KMS-11 (cell line): Measurements from ENCODE around the gene ATG10.

Experiments used
- H2AFZ ChIP-seq: fragments of 200-600 bp; sonication (generic); 2 replicates; pipeline ENCODE4 v1.6.1; 2016; ENCODE audit warnings: antibody characterized with exemption, mixed run types, low read depth
- H3K27ac ChIP-seq: fragments of 200-600 bp; sonication (generic); 2 replicates; pipeline ENCODE4 v1.6.1; 2016; ENCODE audit warnings: mild to moderate bottlenecking, mixed run types
- H3K27me3 ChIP-seq: fragments of 200-600 bp; sonication (generic); 2 replicates; pipeline ENCODE4 v1.6.1; 2017; ENCODE audit warnings: mild to moderate bottlenecking, low read depth, mixed run types, moderate library complexity; ENCODE audit not compliant: insufficient read depth
- H3K36me3 ChIP-seq: fragments of 200-600 bp; sonication (generic); 2 replicates; pipeline ENCODE4 v1.6.1; 2017; ENCODE audit warnings: mild to moderate bottlenecking, mixed run types; ENCODE audit not compliant: insufficient read depth
- H3K4me1 ChIP-seq: fragments of 200-600 bp; sonication (generic); 2 replicates; pipeline ENCODE4 v1.6.1; 2016; ENCODE audit warnings: mild to moderate bottlenecking, low read depth, mixed run types; ENCODE audit not compliant: poor library complexity, severe bottlenecking
- H3K4me2 ChIP-seq: fragments of 200-600 bp; sonication (generic); 2 replicates; pipeline ENCODE4 v1.7.0; 2016; ENCODE audit warnings: mild to moderate bottlenecking, mixed run types
- H3K4me3 ChIP-seq: fragments of 200-600 bp; sonication (generic); IDR thresholded peaks from 2 replicates; pipeline ENCODE4 v1.6.1; 2017; ENCODE audit warnings: low read depth, low read length, mixed read lengths; ENCODE audit not compliant: insufficient read depth
- H3K79me2 ChIP-seq: fragments of 200-600 bp; sonication (generic); 2 replicates; pipeline ENCODE4 v1.6.1; 2016; ENCODE audit warnings: low read depth, mixed run types; ENCODE audit not compliant: insufficient read depth
- H3K9ac ChIP-seq: fragments of 200-600 bp; sonication (generic); 2 replicates; pipeline ENCODE4 v1.6.1; 2016; ENCODE audit warnings: mild to moderate bottlenecking, mixed run types
- H4K20me1 ChIP-seq: fragments of 200-600 bp; sonication (generic); 2 replicates; pipeline ENCODE4 v1.6.1; 2016; ENCODE audit warnings: mild to moderate bottlenecking, mixed run types; ENCODE audit not compliant: insufficient read depth
- TF ChIP-seq, protein P1 (sequence below): fragments of 200-600 bp; sonication (generic); conservative IDR thresholded peaks from 2 replicates; pipeline ENCODE4 v1.6.1; 2017; ENCODE audit warnings: low read depth, mild to moderate bottlenecking, antibody characterized with exemption, low read length, moderate library complexity, mixed read lengths

ATG10 gene

DNA sequence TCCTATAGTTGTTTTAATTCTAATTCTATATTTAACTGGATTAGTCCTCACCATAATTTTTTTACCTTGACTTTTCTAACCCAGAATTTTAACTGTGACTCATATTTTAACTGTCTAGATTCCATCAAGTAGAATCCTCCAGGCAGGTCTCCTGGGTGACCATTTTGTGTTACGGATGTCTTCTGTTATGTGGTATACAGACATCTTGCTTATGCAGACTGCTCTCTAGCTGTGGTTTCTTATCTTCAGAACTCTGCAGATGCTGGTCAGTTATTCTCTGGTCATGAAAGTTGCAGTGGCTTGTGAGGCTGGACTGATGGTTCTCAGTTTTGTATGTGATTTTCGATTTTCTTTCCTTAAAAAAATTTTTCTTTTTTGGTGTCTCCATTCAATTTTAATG is 139.4 kb downstream of the ATG10 start:
- H3K4me2 ChIP-seq: peak overlapping the region; percentile 50
- H3K79me2 ChIP-seq: no peaks in the 10 kb centered on the region
- H3K4me3 ChIP-seq: no peak overlapping the region
- H3K9ac ChIP-seq: no peak overlapping the region
- H3K27ac ChIP-seq: peak overlapping the region; percentile 36; the same call in 1 of the 2 replicates
- no peaks in the 10 kb centered on the region for H4K20me1 ChIP-seq
- TF ChIP-seq, protein P1, sequence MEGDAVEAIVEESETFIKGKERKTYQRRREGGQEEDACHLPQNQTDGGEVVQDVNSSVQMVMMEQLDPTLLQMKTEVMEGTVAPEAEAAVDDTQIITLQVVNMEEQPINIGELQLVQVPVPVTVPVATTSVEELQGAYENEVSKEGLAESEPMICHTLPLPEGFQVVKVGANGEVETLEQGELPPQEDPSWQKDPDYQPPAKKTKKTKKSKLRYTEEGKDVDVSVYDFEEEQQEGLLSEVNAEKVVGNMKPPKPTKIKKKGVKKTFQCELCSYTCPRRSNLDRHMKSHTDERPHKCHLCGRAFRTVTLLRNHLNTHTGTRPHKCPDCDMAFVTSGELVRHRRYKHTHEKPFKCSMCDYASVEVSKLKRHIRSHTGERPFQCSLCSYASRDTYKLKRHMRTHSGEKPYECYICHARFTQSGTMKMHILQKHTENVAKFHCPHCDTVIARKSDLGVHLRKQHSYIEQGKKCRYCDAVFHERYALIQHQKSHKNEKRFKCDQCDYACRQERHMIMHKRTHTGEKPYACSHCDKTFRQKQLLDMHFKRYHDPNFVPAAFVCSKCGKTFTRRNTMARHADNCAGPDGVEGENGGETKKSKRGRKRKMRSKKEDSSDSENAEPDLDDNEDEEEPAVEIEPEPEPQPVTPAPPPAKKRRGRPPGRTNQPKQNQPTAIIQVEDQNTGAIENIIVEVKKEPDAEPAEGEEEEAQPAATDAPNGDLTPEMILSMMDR: no peak
- peaks cover 44% of the 10 kb centered on the region for H3K4me1 ChIP-seq
- no peaks in the 10 kb centered on the region for H3K36me3 ChIP-seq
- H3K27me3 ChIP-seq: no peaks in the 10 kb centered on the region
- no peak overlapping the region for H2AFZ ChIP-seq

GRCh38 chr5:82115858-82116257 is 144.0 kb downstream of the ATG10 start:
- Histone ChIP-seq H3K79me2 (no peaks in the 10 kb centered on the region), H3K4me1 (peaks cover 19% of the 10 kb centered on the region), H3K36me3 (no peaks in the 10 kb centered on the region), H3K4me3 (no peak overlapping the region), H4K20me1 (no peaks in the 10 kb centered on the region), H3K4me2 (no peak overlapping the region), H3K27ac (no peak overlapping the region), H2AFZ (no peak overlapping the region), H3K27me3 (no peaks in the 10 kb centered on the region), H3K9ac (no peak overlapping the region)
- TF ChIP-seq, protein P1: no peak

- Histone ChIP-seq H3K79me2 (no peaks in the 10 kb centered on the region), H3K4me3 (no peak overlapping the region), H3K27ac (no peak overlapping the region), H4K20me1 (no peaks in the 10 kb centered on the region), H3K36me3 (no peaks in the 10 kb centered on the region), H3K27me3 (no peaks in the 10 kb centered on the region), H3K4me1 (no peaks in the 10 kb centered on the region), H3K9ac (no peak overlapping the region), H2AFZ (no peak overlapping the region), H3K4me2 (no peak overlapping the region)
- TF ChIP-seq, protein P1: no peak
These were observed 148.1 kb downstream of the ATG10 start for GRCh38 chr5:82119889-82120288.

- H3K27ac ChIP-seq: no peak overlapping the region
- H3K4me3 ChIP-seq: no peak overlapping the region
- H2AFZ ChIP-seq: no peak overlapping the region
- H3K4me2 ChIP-seq: no peak overlapping the region
- H3K4me1 ChIP-seq: no peaks in the 10 kb centered on the region
- H4K20me1 ChIP-seq: no peaks in the 10 kb centered on the region
- H3K79me2 ChIP-seq: no peaks in the 10 kb centered on the region
- TF ChIP-seq, protein P1: no peak
- H3K9ac ChIP-seq: no peak overlapping the region
- H3K27me3 ChIP-seq: no peaks in the 10 kb centered on the region
- no peaks in the 10 kb centered on the region for H3K36me3 ChIP-seq
These were observed 158.0 kb downstream of the ATG10 start for GRCh38 chr5:82129723-82130285.
